ENCODE results near the gene NR1D1. TPM values are rescaled to one million over a fixed set of nuclear protein-coding genes. Genes with fewer than 3 reads are reported as not detected.

The NR1D1 gene
- total and polyA plus RNA-seq, 2 of the 13 experiments (the other 11 are each of a cell fraction or from before 2014, with no cell fraction given) = 2.1 to 2.7 TPM

DNA sequence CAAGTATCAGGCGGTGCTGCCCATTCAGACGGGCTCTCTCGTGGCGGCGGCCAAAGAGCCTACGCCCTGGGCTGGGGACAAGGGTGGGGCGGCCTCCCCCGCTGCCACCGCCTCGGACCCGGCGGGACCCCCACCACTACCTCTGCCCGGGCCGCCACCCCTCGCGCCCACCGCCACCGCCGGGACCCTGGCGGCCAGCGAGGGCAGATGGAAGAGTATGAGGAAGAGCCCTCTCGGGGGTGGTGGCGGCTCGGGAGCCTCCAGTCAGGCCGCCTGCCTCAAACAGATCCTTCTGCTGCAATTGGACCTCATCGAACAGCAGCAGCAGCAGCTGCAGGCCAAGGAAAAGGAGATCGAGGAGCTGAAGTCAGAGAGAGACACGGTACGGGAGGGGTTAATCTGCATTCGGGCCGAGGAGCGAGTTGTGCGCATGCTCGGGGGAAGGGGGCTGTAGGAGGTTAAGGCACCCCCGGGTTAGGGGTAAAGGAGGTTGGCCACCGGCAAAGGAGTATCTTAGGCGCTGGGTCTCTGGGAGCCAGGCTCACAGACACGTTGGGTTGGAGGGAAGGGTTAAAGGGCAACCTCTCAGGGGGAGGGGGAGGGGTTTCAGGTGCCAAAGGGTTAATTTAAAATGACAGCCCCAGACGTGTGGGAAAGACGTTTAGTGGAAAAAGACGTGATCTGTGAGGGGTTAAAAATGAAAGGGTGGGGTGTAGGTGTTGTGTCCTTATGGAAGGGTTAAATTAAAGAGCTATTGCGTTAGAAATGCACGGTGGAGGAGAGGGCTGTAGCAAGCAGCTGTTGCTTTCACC is 22.8 kb upstream of the NR1D1 start (continued):
- TF ChIP-seq, protein P1, sequence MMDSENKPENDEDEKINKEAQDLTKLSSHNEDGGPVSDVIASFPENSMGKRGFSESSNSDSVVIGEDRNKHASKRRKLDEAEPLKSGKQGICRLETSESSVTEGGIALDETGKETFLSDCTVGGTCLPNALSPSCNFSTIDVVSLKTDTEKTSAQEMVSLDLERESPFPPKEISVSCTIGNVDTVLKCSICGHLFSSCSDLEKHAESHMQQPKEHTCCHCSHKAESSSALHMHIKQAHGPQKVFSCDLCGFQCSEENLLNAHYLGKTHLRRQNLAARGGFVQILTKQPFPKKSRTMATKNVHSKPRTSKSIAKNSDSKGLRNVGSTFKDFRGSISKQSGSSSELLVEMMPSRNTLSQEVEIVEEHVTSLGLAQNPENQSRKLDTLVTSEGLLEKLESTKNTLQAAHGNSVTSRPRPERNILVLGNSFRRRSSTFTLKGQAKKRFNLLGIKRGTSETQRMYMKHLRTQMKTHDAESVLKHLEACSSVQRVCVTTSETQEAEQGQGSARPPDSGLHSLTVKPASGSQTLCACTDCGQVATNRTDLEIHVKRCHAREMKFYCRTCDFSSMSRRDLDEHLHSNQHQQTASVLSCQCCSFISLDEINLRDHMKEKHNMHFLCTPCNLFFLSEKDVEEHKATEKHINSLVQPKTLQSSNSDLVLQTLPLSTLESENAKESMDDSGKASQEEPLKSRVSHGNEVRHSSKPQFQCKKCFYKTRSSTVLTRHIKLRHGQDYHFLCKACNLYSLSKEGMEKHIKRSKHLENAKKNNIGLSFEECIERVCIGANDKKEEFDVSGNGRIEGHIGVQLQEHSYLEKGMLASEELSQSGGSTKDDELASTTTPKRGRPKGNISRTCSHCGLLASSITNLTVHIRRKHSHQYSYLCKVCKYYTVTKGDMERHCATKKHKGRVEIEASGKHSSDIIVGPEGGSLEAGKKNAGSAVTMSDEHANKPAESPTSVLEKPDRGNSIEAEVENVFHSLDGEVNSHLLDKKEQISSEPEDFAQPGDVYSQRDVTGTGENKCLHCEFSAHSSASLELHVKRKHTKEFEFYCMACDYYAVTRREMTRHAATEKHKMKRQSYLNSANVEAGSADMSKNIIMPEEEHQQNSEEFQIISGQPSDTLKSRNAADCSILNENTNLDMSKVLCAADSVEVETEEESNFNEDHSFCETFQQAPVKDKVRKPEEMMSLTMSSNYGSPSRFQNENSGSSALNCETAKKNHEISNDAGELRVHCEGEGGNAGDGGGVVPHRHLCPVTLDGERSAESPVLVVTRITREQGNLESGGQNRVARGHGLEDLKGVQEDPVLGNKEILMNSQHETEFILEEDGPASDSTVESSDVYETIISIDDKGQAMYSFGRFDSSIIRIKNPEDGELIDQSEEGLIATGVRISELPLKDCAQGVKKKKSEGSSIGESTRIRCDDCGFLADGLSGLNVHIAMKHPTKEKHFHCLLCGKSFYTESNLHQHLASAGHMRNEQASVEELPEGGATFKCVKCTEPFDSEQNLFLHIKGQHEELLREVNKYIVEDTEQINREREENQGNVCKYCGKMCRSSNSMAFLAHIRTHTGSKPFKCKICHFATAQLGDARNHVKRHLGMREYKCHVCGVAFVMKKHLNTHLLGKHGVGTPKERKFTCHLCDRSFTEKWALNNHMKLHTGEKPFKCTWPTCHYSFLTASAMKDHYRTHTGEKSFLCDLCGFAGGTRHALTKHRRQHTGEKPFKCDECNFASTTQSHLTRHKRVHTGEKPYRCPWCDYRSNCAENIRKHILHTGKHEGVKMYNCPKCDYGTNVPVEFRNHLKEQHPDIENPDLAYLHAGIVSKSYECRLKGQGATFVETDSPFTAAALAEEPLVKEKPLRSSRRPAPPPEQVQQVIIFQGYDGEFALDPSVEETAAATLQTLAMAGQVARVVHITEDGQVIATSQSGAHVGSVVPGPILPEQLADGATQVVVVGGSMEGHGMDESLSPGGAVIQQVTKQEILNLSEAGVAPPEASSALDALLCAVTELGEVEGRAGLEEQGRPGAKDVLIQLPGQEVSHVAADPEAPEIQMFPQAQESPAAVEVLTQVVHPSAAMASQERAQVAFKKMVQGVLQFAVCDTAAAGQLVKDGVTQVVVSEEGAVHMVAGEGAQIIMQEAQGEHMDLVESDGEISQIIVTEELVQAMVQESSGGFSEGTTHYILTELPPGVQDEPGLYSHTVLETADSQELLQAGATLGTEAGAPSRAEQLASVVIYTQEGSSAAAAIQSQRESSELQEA (CRISPR knock-in tag; IDR thresholded peaks at IDR 0.05; ENCODE audit: not compliant biosample characterization) = no peak
- TF ChIP-seq, protein P2, sequence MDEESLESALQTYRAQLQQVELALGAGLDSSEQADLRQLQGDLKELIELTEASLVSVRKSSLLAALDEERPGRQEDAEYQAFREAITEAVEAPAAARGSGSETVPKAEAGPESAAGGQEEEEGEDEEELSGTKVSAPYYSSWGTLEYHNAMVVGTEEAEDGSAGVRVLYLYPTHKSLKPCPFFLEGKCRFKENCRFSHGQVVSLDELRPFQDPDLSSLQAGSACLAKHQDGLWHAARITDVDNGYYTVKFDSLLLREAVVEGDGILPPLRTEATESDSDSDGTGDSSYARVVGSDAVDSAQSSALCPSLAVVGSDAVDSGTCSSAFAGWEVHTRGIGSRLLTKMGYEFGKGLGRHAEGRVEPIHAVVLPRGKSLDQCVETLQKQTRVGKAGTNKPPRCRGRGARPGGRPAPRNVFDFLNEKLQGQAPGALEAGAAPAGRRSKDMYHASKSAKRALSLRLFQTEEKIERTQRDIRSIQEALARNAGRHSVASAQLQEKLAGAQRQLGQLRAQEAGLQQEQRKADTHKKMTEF (CRISPR knock-in tag; IDR thresholded peaks at IDR 0.05) = peak; percentile 56; the same call in 1 of the 2 replicates
- TF ChIP-seq TBP (CRISPR knock-in tag; IDR thresholded peaks at IDR 0.05) = no peak
- TF ChIP-seq, protein P3, sequence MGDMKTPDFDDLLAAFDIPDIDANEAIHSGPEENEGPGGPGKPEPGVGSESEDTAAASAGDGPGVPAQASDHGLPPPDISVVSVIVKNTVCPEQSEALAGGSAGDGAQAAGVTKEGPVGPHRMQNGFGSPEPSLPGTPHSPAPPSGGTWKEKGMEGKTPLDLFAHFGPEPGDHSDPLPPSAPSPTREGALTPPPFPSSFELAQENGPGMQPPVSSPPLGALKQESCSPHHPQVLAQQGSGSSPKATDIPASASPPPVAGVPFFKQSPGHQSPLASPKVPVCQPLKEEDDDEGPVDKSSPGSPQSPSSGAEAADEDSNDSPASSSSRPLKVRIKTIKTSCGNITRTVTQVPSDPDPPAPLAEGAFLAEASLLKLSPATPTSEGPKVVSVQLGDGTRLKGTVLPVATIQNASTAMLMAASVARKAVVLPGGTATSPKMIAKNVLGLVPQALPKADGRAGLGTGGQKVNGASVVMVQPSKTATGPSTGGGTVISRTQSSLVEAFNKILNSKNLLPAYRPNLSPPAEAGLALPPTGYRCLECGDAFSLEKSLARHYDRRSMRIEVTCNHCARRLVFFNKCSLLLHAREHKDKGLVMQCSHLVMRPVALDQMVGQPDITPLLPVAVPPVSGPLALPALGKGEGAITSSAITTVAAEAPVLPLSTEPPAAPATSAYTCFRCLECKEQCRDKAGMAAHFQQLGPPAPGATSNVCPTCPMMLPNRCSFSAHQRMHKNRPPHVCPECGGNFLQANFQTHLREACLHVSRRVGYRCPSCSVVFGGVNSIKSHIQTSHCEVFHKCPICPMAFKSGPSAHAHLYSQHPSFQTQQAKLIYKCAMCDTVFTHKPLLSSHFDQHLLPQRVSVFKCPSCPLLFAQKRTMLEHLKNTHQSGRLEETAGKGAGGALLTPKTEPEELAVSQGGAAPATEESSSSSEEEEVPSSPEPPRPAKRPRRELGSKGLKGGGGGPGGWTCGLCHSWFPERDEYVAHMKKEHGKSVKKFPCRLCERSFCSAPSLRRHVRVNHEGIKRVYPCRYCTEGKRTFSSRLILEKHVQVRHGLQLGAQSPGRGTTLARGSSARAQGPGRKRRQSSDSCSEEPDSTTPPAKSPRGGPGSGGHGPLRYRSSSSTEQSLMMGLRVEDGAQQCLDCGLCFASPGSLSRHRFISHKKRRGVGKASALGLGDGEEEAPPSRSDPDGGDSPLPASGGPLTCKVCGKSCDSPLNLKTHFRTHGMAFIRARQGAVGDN (CRISPR knock-in tag; IDR thresholded peaks at IDR 0.05) = peak; percentile 81
- TF ChIP-seq ZSCAN9 (CRISPR knock-in tag; IDR thresholded peaks at IDR 0.05; ENCODE audit: borderline replicate concordance) = no peak
- TF ChIP-seq ZNF446 (CRISPR knock-in tag; IDR thresholded peaks at IDR 0.05) = no peak
- TF ChIP-seq, protein P4, sequence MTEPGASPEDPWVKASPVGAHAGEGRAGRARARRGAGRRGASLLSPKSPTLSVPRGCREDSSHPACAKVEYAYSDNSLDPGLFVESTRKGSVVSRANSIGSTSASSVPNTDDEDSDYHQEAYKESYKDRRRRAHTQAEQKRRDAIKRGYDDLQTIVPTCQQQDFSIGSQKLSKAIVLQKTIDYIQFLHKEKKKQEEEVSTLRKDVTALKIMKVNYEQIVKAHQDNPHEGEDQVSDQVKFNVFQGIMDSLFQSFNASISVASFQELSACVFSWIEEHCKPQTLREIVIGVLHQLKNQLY (CRISPR knock-in tag; IDR thresholded peaks at IDR 0.05) = no peak
- TF ChIP-seq, protein P5, sequence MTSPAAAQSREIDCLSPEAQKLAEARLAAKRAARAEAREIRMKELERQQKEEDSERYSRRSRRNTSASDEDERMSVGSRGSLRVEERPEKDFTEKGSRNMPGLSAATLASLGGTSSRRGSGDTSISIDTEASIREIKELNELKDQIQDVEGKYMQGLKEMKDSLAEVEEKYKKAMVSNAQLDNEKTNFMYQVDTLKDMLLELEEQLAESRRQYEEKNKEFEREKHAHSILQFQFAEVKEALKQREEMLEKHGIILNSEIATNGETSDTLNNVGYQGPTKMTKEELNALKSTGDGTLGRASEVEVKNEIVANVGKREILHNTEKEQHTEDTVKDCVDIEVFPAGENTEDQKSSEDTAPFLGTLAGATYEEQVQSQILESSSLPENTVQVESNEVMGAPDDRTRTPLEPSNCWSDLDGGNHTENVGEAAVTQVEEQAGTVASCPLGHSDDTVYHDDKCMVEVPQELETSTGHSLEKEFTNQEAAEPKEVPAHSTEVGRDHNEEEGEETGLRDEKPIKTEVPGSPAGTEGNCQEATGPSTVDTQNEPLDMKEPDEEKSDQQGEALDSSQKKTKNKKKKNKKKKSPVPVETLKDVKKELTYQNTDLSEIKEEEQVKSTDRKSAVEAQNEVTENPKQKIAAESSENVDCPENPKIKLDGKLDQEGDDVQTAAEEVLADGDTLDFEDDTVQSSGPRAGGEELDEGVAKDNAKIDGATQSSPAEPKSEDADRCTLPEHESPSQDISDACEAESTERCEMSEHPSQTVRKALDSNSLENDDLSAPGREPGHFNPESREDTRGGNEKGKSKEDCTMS (CRISPR knock-in tag; conservative IDR thresholded peaks at IDR 0.05) = no peak
- no peak for TF ChIP-seq HNRNPH1 (optimal IDR thresholded peaks at IDR 0.05; ENCODE audit: low read depth, low read length)
- peak; percentile 99 for TF ChIP-seq ZNF652 (CRISPR knock-in tag; IDR thresholded peaks at IDR 0.05; ENCODE audit: borderline replicate concordance, low read depth)
- 0 out of 2 replicates have a peak, but pooled peaks have one; percentile 25 for TF ChIP-seq POLR2G (IDR thresholded peaks at IDR 0.05; ENCODE audit: low read depth, low read length)
